Measurements from ENCODE around the gene PPIP5K2. TPM values are rescaled to one million over a fixed set of nuclear protein-coding genes. Genes with fewer than 3 reads are reported as not detected.

Gene PPIP5K2
- total RNA-seq, 1 experiment from 2014 or later: 67.2 TPM

DNA sequence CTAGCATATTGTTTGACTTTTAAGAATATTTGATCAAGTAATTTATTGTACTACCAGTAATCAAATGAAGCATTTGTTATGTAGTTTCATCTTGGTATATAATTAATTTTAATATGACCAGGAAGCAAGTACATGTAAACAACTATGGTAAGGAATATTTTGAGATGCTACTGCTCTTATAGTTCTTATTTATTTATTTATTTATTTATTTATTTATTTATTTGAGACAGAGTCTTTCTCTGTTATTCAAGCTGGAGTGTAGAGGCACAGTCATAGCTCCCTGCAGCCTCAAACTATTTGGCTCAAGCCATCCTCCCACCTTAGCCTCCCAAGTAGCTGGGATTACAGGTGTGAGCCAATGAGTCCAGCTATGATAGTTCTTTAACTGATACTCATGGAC lies 8.1 kb downstream of the PPIP5K2 start:
- no peaks in the 10 kb centered on the region for H3K4me1 Mint-ChIP-seq (ENCODE audit: low read depth, unreplicated experiment)
- H3K36me3 Mint-ChIP-seq (ENCODE audit: insufficient read depth, unreplicated experiment): no peaks in the 10 kb centered on the region
- no peak overlapping the region for H3K27ac Mint-ChIP-seq (ENCODE audit: unreplicated experiment)
- no TSS peak for BruUV-seq (replicated peaks)
- no peak for DNase-seq
- TF ChIP-seq, protein P1, sequence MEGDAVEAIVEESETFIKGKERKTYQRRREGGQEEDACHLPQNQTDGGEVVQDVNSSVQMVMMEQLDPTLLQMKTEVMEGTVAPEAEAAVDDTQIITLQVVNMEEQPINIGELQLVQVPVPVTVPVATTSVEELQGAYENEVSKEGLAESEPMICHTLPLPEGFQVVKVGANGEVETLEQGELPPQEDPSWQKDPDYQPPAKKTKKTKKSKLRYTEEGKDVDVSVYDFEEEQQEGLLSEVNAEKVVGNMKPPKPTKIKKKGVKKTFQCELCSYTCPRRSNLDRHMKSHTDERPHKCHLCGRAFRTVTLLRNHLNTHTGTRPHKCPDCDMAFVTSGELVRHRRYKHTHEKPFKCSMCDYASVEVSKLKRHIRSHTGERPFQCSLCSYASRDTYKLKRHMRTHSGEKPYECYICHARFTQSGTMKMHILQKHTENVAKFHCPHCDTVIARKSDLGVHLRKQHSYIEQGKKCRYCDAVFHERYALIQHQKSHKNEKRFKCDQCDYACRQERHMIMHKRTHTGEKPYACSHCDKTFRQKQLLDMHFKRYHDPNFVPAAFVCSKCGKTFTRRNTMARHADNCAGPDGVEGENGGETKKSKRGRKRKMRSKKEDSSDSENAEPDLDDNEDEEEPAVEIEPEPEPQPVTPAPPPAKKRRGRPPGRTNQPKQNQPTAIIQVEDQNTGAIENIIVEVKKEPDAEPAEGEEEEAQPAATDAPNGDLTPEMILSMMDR (IDR thresholded peaks at IDR 0.05; ENCODE audit: unreplicated experiment): no peak
- H3K9me3 Mint-ChIP-seq (ENCODE audit: low read depth, unreplicated experiment): no peaks in the 10 kb centered on the region
- CTCF ChIA-PET: interaction anchor here (1.1 kb wide), 1 partner anchor 12 kb away, joined by 4 read pairs; no protein-coding TSS in a partner anchor
- no peaks in the 10 kb centered on the region for H3K27me3 Mint-ChIP-seq (ENCODE audit: unreplicated experiment)
- H3K4me3 Mint-ChIP-seq (ENCODE audit: low read depth, unreplicated experiment): no peak overlapping the region
- intact Hi-C loops (cut with micrococcal nuclease; ENCODE audit: unreplicated experiment): no loop called here

- H3K36me3 Mint-ChIP-seq (ENCODE audit: insufficient read depth, unreplicated experiment): no peaks in the 10 kb centered on the region
Observed at GRCh38 chr5:103132684-103133083, 12.6 kb downstream of the PPIP5K2 start.

DNA sequence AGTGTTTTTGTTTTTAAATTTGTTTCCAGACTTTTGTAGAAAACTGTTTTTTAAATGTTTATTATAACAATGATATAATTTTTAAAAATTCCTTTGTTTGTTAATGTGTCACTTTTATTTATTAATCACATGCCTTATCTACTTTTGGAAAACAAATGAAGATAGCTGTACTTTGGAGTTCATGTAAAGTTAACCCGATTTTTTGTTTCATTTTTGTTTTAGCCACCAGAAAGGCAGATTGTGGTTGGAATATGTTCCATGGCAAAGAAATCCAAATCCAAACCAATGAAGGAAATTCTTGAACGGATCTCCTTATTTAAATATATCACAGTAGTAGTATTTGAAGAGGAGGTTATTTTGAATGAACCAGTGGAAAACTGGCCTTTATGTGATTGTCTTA lies 13.1 kb downstream of the PPIP5K2 start:
- no peaks in the 10 kb centered on the region for H3K9me3 Mint-ChIP-seq (ENCODE audit: low read depth, unreplicated experiment)
- CTCF ChIA-PET: no interaction called here
- intact Hi-C loops (cut with micrococcal nuclease; ENCODE audit: unreplicated experiment): loop anchor here (10.0 kb wide), 1 partner anchor 598 kb away; no protein-coding TSS in a partner anchor
- H3K27ac Mint-ChIP-seq (ENCODE audit: unreplicated experiment): no peak overlapping the region
- no peak overlapping the region for H3K4me3 Mint-ChIP-seq (ENCODE audit: low read depth, unreplicated experiment)
- TF ChIP-seq, protein P1 (IDR thresholded peaks at IDR 0.05; ENCODE audit: unreplicated experiment): no peak
- no TSS peak for BruUV-seq (replicated peaks)
- no peaks in the 10 kb centered on the region for H3K4me1 Mint-ChIP-seq (ENCODE audit: low read depth, unreplicated experiment)
- DNase-seq: no peak
- H3K27me3 Mint-ChIP-seq (ENCODE audit: unreplicated experiment): no peaks in the 10 kb centered on the region
- no peaks in the 10 kb centered on the region for H3K36me3 Mint-ChIP-seq (ENCODE audit: insufficient read depth, unreplicated experiment)

More at GRCh38 chr5:103132684-103133083, 12.6 kb downstream of the PPIP5K2 start:
- H3K9me3 Mint-ChIP-seq (ENCODE audit: low read depth, unreplicated experiment): no peaks in the 10 kb centered on the region
- DNase-seq: no peak
- H3K27me3 Mint-ChIP-seq (ENCODE audit: unreplicated experiment): no peaks in the 10 kb centered on the region
- no peaks in the 10 kb centered on the region for H3K4me1 Mint-ChIP-seq (ENCODE audit: low read depth, unreplicated experiment)
- TF ChIP-seq, protein P1 (IDR thresholded peaks at IDR 0.05; ENCODE audit: unreplicated experiment): no peak
- no TSS peak for BruUV-seq (replicated peaks)
- no peak overlapping the region for H3K27ac Mint-ChIP-seq (ENCODE audit: unreplicated experiment)
- intact Hi-C loops (cut with micrococcal nuclease; ENCODE audit: unreplicated experiment): loop anchor here (10.0 kb wide), 1 partner anchor 598 kb away; no protein-coding TSS in a partner anchor
- CTCF ChIA-PET: no interaction called here
- H3K4me3 Mint-ChIP-seq (ENCODE audit: low read depth, unreplicated experiment): no peak overlapping the region

DNA sequence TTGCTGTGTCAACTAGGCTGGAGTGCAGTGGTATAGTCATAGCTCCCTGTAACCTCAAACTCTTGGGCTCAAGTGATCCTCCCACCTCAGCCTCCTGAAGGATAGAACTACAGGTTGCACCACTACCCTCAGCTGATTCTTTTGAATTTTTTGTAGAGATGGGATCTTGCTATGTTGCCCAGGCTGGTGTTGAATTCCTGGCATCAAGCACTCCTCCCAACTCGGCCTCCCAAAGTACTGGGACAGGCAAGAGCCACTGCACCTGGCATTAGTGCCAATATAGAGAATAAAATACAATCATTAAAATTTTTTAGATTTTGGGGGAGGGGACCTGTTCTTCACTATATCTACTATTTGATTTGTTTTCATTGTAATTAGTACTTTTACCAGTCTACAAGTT lies 15.4 kb downstream of the PPIP5K2 start:
- no peak for DNase-seq
- Mint-ChIP-seq H3K4me1 (ENCODE audit: low read depth, unreplicated experiment) (no peaks in the 10 kb centered on the region), H3K36me3 (ENCODE audit: insufficient read depth, unreplicated experiment) (peaks cover 8% of the 10 kb centered on the region), H3K27me3 (ENCODE audit: unreplicated experiment) (no peaks in the 10 kb centered on the region), H3K27ac (ENCODE audit: unreplicated experiment) (no peak overlapping the region), H3K9me3 (ENCODE audit: low read depth, unreplicated experiment) (no peaks in the 10 kb centered on the region), H3K4me3 (ENCODE audit: low read depth, unreplicated experiment) (no peak overlapping the region)
- intact Hi-C loops (cut with micrococcal nuclease; ENCODE audit: unreplicated experiment): loop anchor here (5.0 to 10.0 kb wide), 3 partner anchors 163 to 601 kb away; no protein-coding TSS in a partner anchor
- TF ChIP-seq, protein P1 (IDR thresholded peaks at IDR 0.05; ENCODE audit: unreplicated experiment): no peak
- CTCF ChIA-PET: no interaction called here
- BruUV-seq (replicated peaks): no TSS peak
